ENCODE data around the gene CNTN4. TPM values are rescaled to one million over a fixed set of nuclear protein-coding genes. Genes with fewer than 3 reads are reported as not detected.

Gene CNTN4
- total RNA-seq, 1 experiment from 2014 or later: 2.9 TPM

GRCh38 chr3:2236203-2236602 is 137.5 kb downstream of the CNTN4 start:
- H3K4me1 Mint-ChIP-seq (ENCODE audit: low read depth, unreplicated experiment): no peaks in the 10 kb centered on the region
- no peak for DNase-seq
- H3K9me3 Mint-ChIP-seq (ENCODE audit: low read depth, unreplicated experiment): no peaks in the 10 kb centered on the region
- BruUV-seq (replicated peaks): no TSS peak
- no peak for TF ChIP-seq CTCF (IDR thresholded peaks at IDR 0.05; ENCODE audit: unreplicated experiment)
- H3K4me3 Mint-ChIP-seq (ENCODE audit: low read depth, unreplicated experiment): no peak overlapping the region
- H3K27ac Mint-ChIP-seq (ENCODE audit: unreplicated experiment): no peak overlapping the region
- CTCF ChIA-PET: no interaction called here
- no peaks in the 10 kb centered on the region for H3K36me3 Mint-ChIP-seq (ENCODE audit: insufficient read depth, unreplicated experiment)
- intact Hi-C loops (cut with micrococcal nuclease; ENCODE audit: unreplicated experiment): no loop called here
- H3K27me3 Mint-ChIP-seq (ENCODE audit: unreplicated experiment): no peaks in the 10 kb centered on the region

GRCh38 chr3:2244137-2244536 is 145.5 kb downstream of the CNTN4 start:
- DNase-seq: no peak
- Mint-ChIP-seq H3K27ac (ENCODE audit: unreplicated experiment) (no peak overlapping the region), H3K27me3 (ENCODE audit: unreplicated experiment) (no peaks in the 10 kb centered on the region), H3K36me3 (ENCODE audit: insufficient read depth, unreplicated experiment) (no peaks in the 10 kb centered on the region), H3K4me1 (ENCODE audit: low read depth, unreplicated experiment) (no peaks in the 10 kb centered on the region), H3K9me3 (ENCODE audit: low read depth, unreplicated experiment) (peaks cover 13% of the 10 kb centered on the region), H3K4me3 (ENCODE audit: low read depth, unreplicated experiment) (no peak overlapping the region)
- CTCF ChIA-PET: no interaction called here
- BruUV-seq (replicated peaks): no TSS peak
- intact Hi-C loops (cut with micrococcal nuclease; ENCODE audit: unreplicated experiment): no loop called here
- no peak for TF ChIP-seq CTCF (IDR thresholded peaks at IDR 0.05; ENCODE audit: unreplicated experiment)

GRCh38 chr3:2246873-2247648 is 148.4 kb downstream of the CNTN4 start:
- no peaks in the 10 kb centered on the region for H3K4me1 Mint-ChIP-seq (ENCODE audit: low read depth, unreplicated experiment)
- DNase-seq: no peak
- H3K27ac Mint-ChIP-seq (ENCODE audit: unreplicated experiment): no peak overlapping the region
- intact Hi-C loops (cut with micrococcal nuclease; ENCODE audit: unreplicated experiment): no loop called here
- H3K4me3 Mint-ChIP-seq (ENCODE audit: low read depth, unreplicated experiment): no peak overlapping the region
- no TSS peak for BruUV-seq (replicated peaks)
- no peak for TF ChIP-seq CTCF (IDR thresholded peaks at IDR 0.05; ENCODE audit: unreplicated experiment)
- no peaks in the 10 kb centered on the region for H3K36me3 Mint-ChIP-seq (ENCODE audit: insufficient read depth, unreplicated experiment)
- H3K27me3 Mint-ChIP-seq (ENCODE audit: unreplicated experiment): no peaks in the 10 kb centered on the region
- H3K9me3 Mint-ChIP-seq (ENCODE audit: low read depth, unreplicated experiment): peaks cover 10% of the 10 kb centered on the region
- CTCF ChIA-PET: no interaction called here

GRCh38 chr3:2247831-2248230 is 149.2 kb downstream of the CNTN4 start:
- Mint-ChIP-seq H3K4me3 (ENCODE audit: low read depth, unreplicated experiment) (no peak overlapping the region), H3K9me3 (ENCODE audit: low read depth, unreplicated experiment) (peaks cover 10% of the 10 kb centered on the region), H3K27ac (ENCODE audit: unreplicated experiment) (no peak overlapping the region), H3K27me3 (ENCODE audit: unreplicated experiment) (no peaks in the 10 kb centered on the region), H3K4me1 (ENCODE audit: low read depth, unreplicated experiment) (no peaks in the 10 kb centered on the region), H3K36me3 (ENCODE audit: insufficient read depth, unreplicated experiment) (no peaks in the 10 kb centered on the region)
- intact Hi-C loops (cut with micrococcal nuclease; ENCODE audit: unreplicated experiment): no loop called here
- DNase-seq: no peak
- no peak for TF ChIP-seq CTCF (IDR thresholded peaks at IDR 0.05; ENCODE audit: unreplicated experiment)
- no TSS peak for BruUV-seq (replicated peaks)
- CTCF ChIA-PET: no interaction called here
